ENCODE data around the gene HHAT. TPM values are rescaled to one million over a fixed set of nuclear protein-coding genes. Genes with fewer than 3 reads are reported as not detected.

Gene HHAT
- total and polyA plus RNA-seq, 8 donors, result under 0.01 to 5.8 (median 1.6) TPM

DNA sequence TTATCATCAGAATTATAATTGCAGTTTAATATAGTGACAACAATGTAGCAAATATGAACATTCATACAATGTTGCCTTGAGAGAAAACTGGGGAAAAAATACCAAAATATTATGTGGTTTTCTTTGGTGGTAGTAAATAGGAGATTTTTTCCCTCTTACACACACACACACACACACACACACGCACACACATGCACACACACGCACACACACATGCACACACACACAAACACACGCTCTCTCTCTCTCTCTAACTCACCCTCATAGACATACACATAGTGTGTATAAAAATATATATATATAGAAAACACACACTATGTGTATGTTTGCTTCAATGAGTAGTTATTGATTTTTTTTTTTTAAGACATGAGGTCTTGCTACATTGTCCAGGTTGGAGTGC lies 211.6 kb downstream of the HHAT start:
- Histone ChIP-seq H3K4me1 (no peaks in the 10 kb centered on the region), H3K9me3 (no peaks in the 10 kb centered on the region), H3K27me3 (no peaks in the 10 kb centered on the region), H3K36me3 (no peaks in the 10 kb centered on the region), H3K4me3 (no peak overlapping the region), H3K27ac (no peak overlapping the region)
- WGBS, 5 donors, result 40 to 89% (median 83%) methylated on average over 3 of the region's 3 CpGs
- DNase-seq, result no peak
- intact Hi-C loops (cut with DNase I; ENCODE audit: low total_unique reads), result no loop called here
- no peak for TF ChIP-seq EP300 (IDR thresholded peaks at IDR 0.05)
- TF ChIP-seq, protein P1, sequence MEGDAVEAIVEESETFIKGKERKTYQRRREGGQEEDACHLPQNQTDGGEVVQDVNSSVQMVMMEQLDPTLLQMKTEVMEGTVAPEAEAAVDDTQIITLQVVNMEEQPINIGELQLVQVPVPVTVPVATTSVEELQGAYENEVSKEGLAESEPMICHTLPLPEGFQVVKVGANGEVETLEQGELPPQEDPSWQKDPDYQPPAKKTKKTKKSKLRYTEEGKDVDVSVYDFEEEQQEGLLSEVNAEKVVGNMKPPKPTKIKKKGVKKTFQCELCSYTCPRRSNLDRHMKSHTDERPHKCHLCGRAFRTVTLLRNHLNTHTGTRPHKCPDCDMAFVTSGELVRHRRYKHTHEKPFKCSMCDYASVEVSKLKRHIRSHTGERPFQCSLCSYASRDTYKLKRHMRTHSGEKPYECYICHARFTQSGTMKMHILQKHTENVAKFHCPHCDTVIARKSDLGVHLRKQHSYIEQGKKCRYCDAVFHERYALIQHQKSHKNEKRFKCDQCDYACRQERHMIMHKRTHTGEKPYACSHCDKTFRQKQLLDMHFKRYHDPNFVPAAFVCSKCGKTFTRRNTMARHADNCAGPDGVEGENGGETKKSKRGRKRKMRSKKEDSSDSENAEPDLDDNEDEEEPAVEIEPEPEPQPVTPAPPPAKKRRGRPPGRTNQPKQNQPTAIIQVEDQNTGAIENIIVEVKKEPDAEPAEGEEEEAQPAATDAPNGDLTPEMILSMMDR (IDR thresholded peaks at IDR 0.05), result no peak
- TF ChIP-seq POLR2AphosphoS5 (IDR thresholded peaks at IDR 0.05), result no peak
- TF ChIP-seq POLR2A (IDR thresholded peaks at IDR 0.05), result no peak

DNA sequence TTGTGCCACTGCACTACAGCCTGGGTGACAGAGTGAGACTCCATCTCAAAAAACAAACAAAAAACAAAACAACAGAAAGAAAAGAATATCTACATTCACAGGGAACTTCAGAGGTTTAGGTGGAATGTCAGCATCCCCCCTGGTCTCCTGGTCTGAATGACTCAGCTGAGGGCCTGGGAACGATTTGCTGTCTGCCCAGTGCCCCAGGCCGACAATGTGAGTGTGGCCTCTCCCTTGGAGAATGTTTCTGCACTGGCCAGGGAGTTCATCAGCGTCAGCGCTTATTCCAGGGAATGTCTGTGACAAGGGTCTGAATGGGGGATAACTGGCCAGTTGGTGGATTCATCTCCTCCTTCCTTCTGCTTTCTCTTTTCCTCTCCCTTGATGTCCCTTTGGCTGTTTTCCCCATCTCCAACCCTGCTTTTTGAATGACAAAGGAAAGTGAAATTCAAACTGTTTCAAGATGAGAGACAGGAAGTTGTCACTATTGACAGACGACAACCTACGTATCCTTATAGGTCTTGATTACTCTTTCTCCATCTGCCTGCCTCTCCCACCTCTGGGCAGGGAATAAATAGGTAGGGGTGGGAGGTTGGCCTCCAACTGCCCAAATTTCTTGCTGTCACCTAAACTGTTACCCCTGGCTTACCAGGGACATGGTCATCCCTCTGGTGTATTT lies 213.1 kb downstream of the HHAT start:
- intact Hi-C loops (cut with DNase I; ENCODE audit: low total_unique reads), result no loop called here
- no peak for DNase-seq
- Histone ChIP-seq H3K9me3 (no peaks in the 10 kb centered on the region), H3K27me3 (no peaks in the 10 kb centered on the region), H3K36me3 (no peaks in the 10 kb centered on the region), H3K4me3 (no peak overlapping the region), H3K4me1 (no peaks in the 10 kb centered on the region), H3K27ac (no peak overlapping the region)
- WGBS, 5 donors, result 65 to 77% (median 72%) methylated on average over 6 of the region's 6 CpGs
- no peak for TF ChIP-seq POLR2A (IDR thresholded peaks at IDR 0.05)
- no peak for TF ChIP-seq EP300 (IDR thresholded peaks at IDR 0.05)
- no peak for TF ChIP-seq POLR2AphosphoS5 (IDR thresholded peaks at IDR 0.05)
- TF ChIP-seq, protein P1 (IDR thresholded peaks at IDR 0.05), result no peak

DNA sequence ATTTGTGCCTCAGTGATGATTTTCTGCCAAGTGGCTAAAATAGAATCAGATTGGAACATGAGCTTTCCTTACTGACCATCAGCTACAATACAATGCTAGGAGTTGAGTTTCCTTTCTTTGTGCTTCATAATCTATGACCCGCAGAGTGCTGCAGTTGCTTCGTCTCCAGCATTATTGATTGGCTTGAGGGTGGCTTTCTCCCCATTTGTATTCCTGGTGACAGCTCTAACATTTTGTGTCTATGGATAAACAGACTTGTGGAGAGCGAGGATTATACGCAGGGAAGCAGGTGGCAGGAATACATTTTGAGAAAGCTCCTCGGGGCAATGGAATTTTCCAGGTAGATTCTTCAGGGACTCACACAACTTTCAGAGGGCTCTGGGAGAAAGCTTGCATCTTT lies 223.2 kb downstream of the HHAT start:
- Histone ChIP-seq H3K4me1 (no peaks in the 10 kb centered on the region), H3K27ac (no peak overlapping the region), H3K36me3 (no peaks in the 10 kb centered on the region), H3K27me3 (no peaks in the 10 kb centered on the region), H3K4me3 (no peak overlapping the region), H3K9me3 (no peaks in the 10 kb centered on the region)
- TF ChIP-seq, protein P1 (IDR thresholded peaks at IDR 0.05), result no peak
- TF ChIP-seq POLR2AphosphoS5 (IDR thresholded peaks at IDR 0.05) (no peak), POLR2A (IDR thresholded peaks at IDR 0.05) (no peak), EP300 (IDR thresholded peaks at IDR 0.05) (no peak)
- intact Hi-C loops (cut with DNase I; ENCODE audit: low total_unique reads), result no loop called here
- no peak for DNase-seq
- 74 to 90% (median 78%) methylated on average over 5 of the region's 5 CpGs for WGBS, 5 donors

DNA sequence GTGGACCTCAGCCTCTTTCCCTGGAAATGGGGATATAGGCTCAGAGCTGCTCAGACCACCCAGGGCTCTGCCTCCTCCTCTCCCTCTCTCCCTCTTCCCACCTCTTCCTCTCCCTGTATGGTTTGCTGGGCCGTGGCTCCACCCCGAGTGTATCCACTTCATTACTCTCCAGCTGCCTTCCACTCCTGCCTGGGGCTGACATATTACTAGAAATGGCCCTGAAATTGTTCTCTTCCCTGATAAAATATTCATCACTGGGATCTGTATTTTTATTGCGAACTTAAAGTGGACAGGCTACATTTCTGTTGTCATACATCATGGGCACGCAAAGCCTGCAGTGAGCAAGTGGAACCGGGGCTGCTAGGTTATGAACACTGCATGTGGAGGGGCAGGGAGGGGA lies 225.0 kb downstream of the HHAT start:
- Histone ChIP-seq H3K27ac (no peak overlapping the region), H3K4me3 (no peak overlapping the region), H3K36me3 (no peaks in the 10 kb centered on the region), H3K27me3 (no peaks in the 10 kb centered on the region), H3K9me3 (no peaks in the 10 kb centered on the region), H3K4me1 (peaks cover 0 to 8% (median 4%) of the 10 kb centered on the region in 4 donors)
- intact Hi-C loops (cut with DNase I; ENCODE audit: low total_unique reads), result no loop called here
- no peak for DNase-seq
- WGBS, 5 donors, result 67 to 77% (median 76%) methylated on average over 5 of the region's 5 CpGs
- TF ChIP-seq POLR2AphosphoS5 (IDR thresholded peaks at IDR 0.05) (no peak), POLR2A (IDR thresholded peaks at IDR 0.05) (no peak), EP300 (IDR thresholded peaks at IDR 0.05) (no peak)
- TF ChIP-seq, protein P1 (IDR thresholded peaks at IDR 0.05), result no peak

All from stomach (tissue), 9 donors.